SK-N-SH (cell line): ENCODE measurements around the gene PADI4. TPM values are rescaled to one million over a fixed set of nuclear protein-coding genes. Genes with fewer than 3 reads are reported as not detected.

ENCODE experiments used
- CTCF ChIA-PET: fragments of 300-600, 350-600 bp; formaldehyde crosslinking; extraction: SDS; loops from one replicate; lab custom pipeline; 2021; lab: Yijun Ruan, JAX
- POLR2A ChIA-PET: fragments of 350-600 bp; sonication (Branson Sonifier 250); formaldehyde crosslinking; extraction: SDS; loops from one replicate; lab custom pipeline; 2020; ENCODE audit warnings: antibody characterized with exemption, inconsistent platforms; lab: Yijun Ruan, JAX
- DNase-seq: peaks from one replicate; pipeline ENCODE4 v3.0.0; 2012
- H2AFZ ChIP-seq: fragments of 200-600 bp; sonication (generic); 2 replicates; pipeline ENCODE4 v1.8.1; 2016; ENCODE audit warnings: antibody characterized with exemption, mild to moderate bottlenecking, low read depth
- H3F3A ChIP-seq: fragments of 200-600 bp; sonication (generic); replicated peaks from 2 replicates; pipeline ENCODE3; 2016; ENCODE audit warnings: antibody characterized with exemption, mild to moderate bottlenecking; ENCODE audit not compliant: insufficient read depth
- H3K27ac ChIP-seq, 2 experiments: fragments of 200-500 bp in 1 of 2; fragments of 200-600 bp in 1 of 2; sonication (Bioruptor generic) in 1 of 2; sonication (generic), shearing (Covaris generic) in 1 of 2; 2 replicates each; pipeline versions ENCODE4 v1.5.1 to v1.6.1; 2014 to 2016; ENCODE audit warnings: low read depth in 2 of 2, inconsistent platforms in 1 of 2, low read length in 1 of 2, mild to moderate bottlenecking in 1 of 2, mixed read lengths in 1 of 2
- H3K27me3 ChIP-seq: fragments of 200-600 bp; sonication (generic), shearing (Covaris generic); 2 replicates; pipeline ENCODE4 v1.6.1; 2016; ENCODE audit warnings: mixed run types; ENCODE audit not compliant: insufficient read depth
- H3K36me3 ChIP-seq, 2 experiments: fragments of 200-500 bp in 1 of 2; fragments of 200-600 bp in 1 of 2; sonication (Bioruptor generic) in 1 of 2; sonication (generic) in 1 of 2; replicated peaks in 1 of 2; 2 replicates each; pipeline versions ENCODE3 to v1.5.1; 2014 to 2016; ENCODE audit warnings: low read length in 1 of 2, mild to moderate bottlenecking in 1 of 2; ENCODE audit not compliant: insufficient read depth in 2 of 2, control insufficient read depth in 1 of 2
- H3K4me1 ChIP-seq, 2 experiments: fragments of 200-500 bp in 1 of 2; fragments of 200-600 bp in 1 of 2; sonication (Bioruptor generic) in 1 of 2; sonication (generic), shearing (Covaris generic) in 1 of 2; 2 replicates each; pipeline versions ENCODE4 v1.5.1 to v1.6.1; 2014 to 2016; ENCODE audit warnings: low read depth in 1 of 2, low read length in 1 of 2, mixed run types in 1 of 2; ENCODE audit not compliant: insufficient read depth in 2 of 2, control insufficient read depth in 1 of 2
- H3K4me2 ChIP-seq: fragments of 200-600 bp; sonication (generic), shearing (Covaris generic); 2 replicates; pipeline ENCODE4 v1.6.1; 2017; ENCODE audit warnings: mixed run types
- H3K4me3 ChIP-seq, 2 experiments: fragments of 200-500 bp in 1 of 2; fragments of 200-600 bp in 1 of 2; sonication (Bioruptor generic) in 1 of 2; sonication (generic), shearing (Covaris generic) in 1 of 2; 2 replicates each; pipeline versions ENCODE4 v1.5.1 to v1.8.1; 2014 to 2016; ENCODE audit warnings: low read depth in 2 of 2, inconsistent platforms in 1 of 2, low read length in 1 of 2, mild to moderate bottlenecking in 1 of 2, mixed read lengths in 1 of 2, moderate library complexity in 1 of 2
- H3K79me2 ChIP-seq: fragments of 200-600 bp; sonication (generic); 2 replicates; pipeline ENCODE4 v1.8.1; 2017; ENCODE audit warnings: mild to moderate bottlenecking; ENCODE audit not compliant: insufficient read depth
- H3K9ac ChIP-seq: fragments of 200-600 bp; sonication (generic); 2 replicates; pipeline ENCODE4 v1.6.1; 2017; ENCODE audit warnings: mixed run types
- H3K9me2 ChIP-seq: fragments of 200-600 bp; sonication (generic); 2 replicates; pipeline ENCODE4 v1.6.1; 2017; ENCODE audit warnings: mixed run types
- H3K9me3 ChIP-seq: fragments of 200-600 bp; sonication (generic); 2 replicates; pipeline ENCODE4 v1.6.1; 2017; ENCODE audit warnings: mixed run types, mild to moderate bottlenecking, moderate library complexity
- H4K20me1 ChIP-seq: fragments of 200-600 bp; sonication (generic); 2 replicates; pipeline ENCODE4 v1.6.1; 2017; ENCODE audit warnings: mild to moderate bottlenecking, mixed run types; ENCODE audit not compliant: insufficient read depth
- ELF1 ChIP-seq: IDR thresholded peaks from 2 replicates; pipeline ENCODE4 v1.4.0; 2012
- EP300 ChIP-seq, 2 experiments: IDR thresholded peaks; 2 replicates each; pipeline versions ENCODE4 v1.4.0 to v1.6.1; 2012; ENCODE audit warnings: borderline replicate concordance in 1 of 2, low read depth in 1 of 2, low read length in 1 of 2
- EZH2phosphoT487 ChIP-seq: fragments of 200-600 bp; sonication (generic); IDR thresholded peaks from 2 replicates; pipeline ENCODE4 v1.6.1; 2017; ENCODE audit warnings: low read depth, mixed run types, mild to moderate bottlenecking, antibody characterized with exemption, moderate library complexity, borderline replicate concordance
- FOXJ3 ChIP-seq: sonication (generic); formaldehyde crosslinking; IDR thresholded peaks from 2 replicates; pipeline ENCODE4 v1.5.1; 2020; ENCODE audit warnings: mild to moderate bottlenecking, missing genetic modification reagents
- GABPA ChIP-seq: IDR thresholded peaks from 2 replicates; pipeline ENCODE4 v1.4.0; 2012; ENCODE audit warnings: low read depth, mild to moderate bottlenecking
- IRF3 ChIP-seq: fragments of 150-350 bp; IDR thresholded peaks from 2 replicates; pipeline ENCODE4 v1.6.1; 2016; ENCODE audit warnings: mild to moderate bottlenecking, low read depth, low read length
- JUND ChIP-seq: IDR thresholded peaks from 2 replicates; pipeline ENCODE4 v1.4.0; 2012
- MEF2A ChIP-seq: IDR thresholded peaks from 2 replicates; pipeline ENCODE4 v1.4.0; 2012; ENCODE audit warnings: low read depth, borderline replicate concordance
- NRF1 ChIP-seq: IDR thresholded peaks from 2 replicates; pipeline ENCODE4 v1.6.1; 2012; ENCODE audit warnings: low read depth, mild to moderate bottlenecking, low read length
- POLR2AphosphoS5 ChIP-seq: IDR thresholded peaks from 2 replicates; pipeline ENCODE4 v1.6.1; 2012; ENCODE audit warnings: low read depth, low read length
- RAD21 ChIP-seq: IDR thresholded peaks from 2 replicates; pipeline ENCODE4 v1.6.1; 2012; ENCODE audit warnings: mild to moderate bottlenecking, low read length
- REST ChIP-seq: IDR thresholded peaks from 2 replicates; pipeline ENCODE4 v1.6.1; 2012; ENCODE audit warnings: mild to moderate bottlenecking, low read depth, low read length, moderate library complexity
- RFX5 ChIP-seq: IDR thresholded peaks from 2 replicates; pipeline ENCODE4 v1.6.1; 2012; ENCODE audit warnings: mild to moderate bottlenecking, improper control_type of control experiment, low read length
- TEAD4 ChIP-seq: IDR thresholded peaks from 2 replicates; pipeline ENCODE4 v1.4.0; 2012; ENCODE audit warnings: mild to moderate bottlenecking, borderline replicate concordance; ENCODE audit not compliant: insufficient read depth
- USF1 ChIP-seq: IDR thresholded peaks from 2 replicates; pipeline ENCODE4 v1.4.0; 2012; ENCODE audit warnings: low read depth, borderline replicate concordance
- USF2 ChIP-seq: fragments of 150-350 bp; IDR thresholded peaks from 2 replicates; pipeline ENCODE4 v1.6.1; 2017; ENCODE audit warnings: antibody characterized with exemption, low read length, low read depth, borderline replicate concordance
- WGBS: methylation state at CpG from one replicate; pipeline ENCODE4 v1.1.6; 2017; ENCODE audit warnings: low lambda C conversion rate; 5-methylcytosine and 5-hydroxymethylcytosine counted together
- polyA plus RNA-seq, 3 experiments: library from polyadenylated mRNA; depleted of rRNA; stranded (reverse); fragments of >200 nt; gene quantifications; 2 replicates each; pipeline ENCODE4 v1.2.3, GENCODE V29; 2012
- TF ChIP-seq, protein P1 (sequence below): IDR thresholded peaks from 2 replicates; pipeline ENCODE4; 2012

PADI4 gene
- polyA plus RNA-seq, 1 of the 3 experiments (the other 2 are of a cell fraction): not detected

DNA sequence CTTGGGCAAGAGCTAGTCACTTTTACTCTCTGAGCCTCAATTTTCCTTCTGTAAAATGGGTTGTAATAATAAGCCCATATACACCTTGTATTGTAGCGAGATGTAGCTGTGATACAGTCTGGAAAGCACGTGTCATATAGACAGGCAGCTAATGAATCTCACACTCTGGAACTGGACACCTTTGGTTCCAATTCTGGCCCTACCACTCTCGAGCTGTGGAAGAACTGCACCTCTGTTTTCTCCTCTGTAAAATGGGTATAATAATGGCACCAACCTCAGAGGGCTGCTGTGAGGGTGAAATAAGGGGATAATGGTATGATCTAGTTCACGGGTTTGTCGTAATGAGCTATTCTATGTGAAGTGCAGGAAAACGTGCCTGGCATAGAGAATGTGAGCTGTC lies 668 bp upstream of the PADI4 start:
- H4K20me1 ChIP-seq: no peaks in the 10 kb centered on the region
- H3K36me3 ChIP-seq: no peaks in the 10 kb centered on the region
- no peak overlapping the region for H3K4me2 ChIP-seq
- H3K9ac ChIP-seq: no peak overlapping the region
- CTCF ChIA-PET: interaction anchor here (1.3 kb wide), 1 partner anchor 54 kb away, joined by 3 read pairs; no protein-coding TSS in a partner anchor
- no peaks in the 10 kb centered on the region for H3F3A ChIP-seq
- no peaks in the 10 kb centered on the region for H3K9me2 ChIP-seq
- TF ChIP-seq FOXJ3 (no peak), POLR2AphosphoS5 (no peak), JUND (no peak), MEF2A (no peak), ELF1 (no peak), TEAD4 (no peak), EP300 (IDR thresholded peaks at IDR 0.05; ENCODE audit: borderline replicate concordance in 1 of 2, low read depth in 1 of 2, low read length in 1 of 2) (no peak), USF2 (no peak), RFX5 (no peak), IRF3 (no peak), EZH2phosphoT487 (no peak), REST (no peak), GABPA (no peak), RAD21 (no peak), USF1 (no peak), NRF1 (no peak)
- TF ChIP-seq, protein P1, sequence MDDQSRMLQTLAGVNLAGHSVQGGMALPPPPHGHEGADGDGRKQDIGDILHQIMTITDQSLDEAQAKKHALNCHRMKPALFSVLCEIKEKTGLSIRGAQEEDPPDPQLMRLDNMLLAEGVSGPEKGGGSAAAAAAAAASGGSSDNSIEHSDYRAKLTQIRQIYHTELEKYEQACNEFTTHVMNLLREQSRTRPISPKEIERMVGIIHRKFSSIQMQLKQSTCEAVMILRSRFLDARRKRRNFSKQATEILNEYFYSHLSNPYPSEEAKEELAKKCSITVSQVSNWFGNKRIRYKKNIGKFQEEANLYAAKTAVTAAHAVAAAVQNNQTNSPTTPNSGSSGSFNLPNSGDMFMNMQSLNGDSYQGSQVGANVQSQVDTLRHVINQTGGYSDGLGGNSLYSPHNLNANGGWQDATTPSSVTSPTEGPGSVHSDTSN: no peak
- no peaks in the 10 kb centered on the region for H3K9me3 ChIP-seq
- no peaks in the 10 kb centered on the region; the same call in 1 of the 2 replicates for H3K27me3 ChIP-seq
- DNase-seq: no peak
- H3K79me2 ChIP-seq: no peaks in the 10 kb centered on the region
- H3K4me1 ChIP-seq: no peaks in the 10 kb centered on the region
- 45% methylated on average over 6 of the region's 6 CpGs for WGBS
- POLR2A ChIA-PET: no interaction called here
- no peak overlapping the region for H3K27ac ChIP-seq
- H3K4me3 ChIP-seq: no peak overlapping the region
- no peak overlapping the region for H2AFZ ChIP-seq
